GM18951 (cell line): ENCODE measurements around the gene UTF1.

Experiments
- POLR2A ChIP-seq: IDR thresholded peaks from 4 replicates; pipeline ENCODE4 v1.6.1; 2011; ENCODE audit warnings: mild to moderate bottlenecking; ENCODE audit not compliant: insufficient read length, insufficient read depth; ENCODE audit errors: extremely low read depth
- in situ Hi-C: fragments of 300-500 bp; cut with MboI; formaldehyde crosslinking; loops from one replicate; pipeline ENCODE4 v1.12.0; 2022; ENCODE audit warnings: low sequenced_read_pairs, mixed read lengths, inconsistent platforms; ENCODE audit not compliant: unreplicated experiment

The UTF1 gene

DNA sequence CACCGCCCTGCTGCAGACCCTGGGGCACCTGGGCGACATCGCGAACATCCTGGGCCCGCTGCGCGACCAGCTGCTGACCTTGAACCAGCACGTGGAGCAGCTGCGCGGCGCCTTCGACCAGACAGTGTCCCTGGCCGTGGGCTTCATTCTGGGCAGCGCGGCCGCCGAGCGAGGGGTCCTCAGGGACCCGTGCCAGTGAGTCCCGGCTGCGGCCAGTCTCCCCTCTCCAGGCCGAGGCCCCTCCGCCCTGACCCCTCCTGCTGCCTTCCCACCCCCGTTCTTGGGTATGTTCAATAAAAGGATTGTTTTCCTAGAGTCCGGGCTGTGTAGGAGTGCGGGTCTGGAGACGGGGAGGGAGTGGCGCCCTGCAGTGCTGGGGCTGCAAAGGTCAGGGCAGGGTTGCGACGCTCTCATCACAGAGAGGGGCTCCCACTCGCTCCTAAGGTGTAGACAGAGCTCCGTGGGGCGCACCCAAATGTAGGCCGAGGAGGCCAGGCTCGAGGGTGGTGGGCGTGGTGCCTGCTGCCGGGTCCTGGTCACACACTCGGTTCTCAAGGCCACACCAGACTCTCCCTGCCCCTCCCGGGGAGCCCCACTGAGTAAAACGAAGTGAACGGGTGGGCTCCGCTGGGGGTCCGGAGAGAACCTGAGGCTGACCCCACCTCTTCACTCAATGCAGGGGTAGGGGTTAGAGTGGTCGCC is 1.4 kb downstream of the UTF1 start:
- TF ChIP-seq POLR2A, result no peak
- in situ Hi-C loops, result loop anchor here (25.0 kb wide), 1 partner anchor 319 kb away; no protein-coding TSS in a partner anchor

DNA sequence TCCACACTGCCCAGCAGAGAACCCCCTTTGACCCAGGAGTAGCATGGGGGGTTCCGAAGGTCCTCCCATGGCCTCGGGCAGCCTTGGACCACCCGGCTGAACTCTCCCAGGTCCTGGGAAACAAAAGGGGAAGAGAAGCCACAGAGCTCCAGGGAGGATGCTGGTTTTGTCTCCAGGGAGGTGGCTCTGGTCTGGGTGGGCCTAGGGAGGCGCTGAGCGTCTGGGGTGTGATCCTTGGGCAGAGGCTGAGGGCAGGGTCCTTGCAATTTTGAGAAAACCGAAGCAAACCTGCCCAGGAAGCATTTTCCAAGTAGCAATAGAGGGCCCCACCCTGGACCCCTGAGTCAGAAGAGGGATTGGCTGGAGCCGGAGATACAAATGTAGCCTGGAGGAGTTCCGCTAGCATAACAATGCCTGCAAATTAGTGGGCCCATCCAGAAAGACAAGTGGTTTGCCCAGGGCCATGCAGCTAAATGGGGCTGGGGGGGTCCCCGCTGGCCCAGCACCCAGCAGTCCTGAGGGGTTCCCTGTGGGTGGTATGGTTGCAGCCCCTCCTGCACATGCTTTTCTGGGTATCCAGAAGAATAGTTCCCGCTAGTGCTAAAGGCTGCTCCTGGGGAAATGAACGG is 2.0 kb downstream of the UTF1 start:
- in situ Hi-C loops, result loop anchor here (25.0 kb wide), 1 partner anchor 320 kb away; no protein-coding TSS in a partner anchor
- TF ChIP-seq POLR2A, result no peak

DNA sequence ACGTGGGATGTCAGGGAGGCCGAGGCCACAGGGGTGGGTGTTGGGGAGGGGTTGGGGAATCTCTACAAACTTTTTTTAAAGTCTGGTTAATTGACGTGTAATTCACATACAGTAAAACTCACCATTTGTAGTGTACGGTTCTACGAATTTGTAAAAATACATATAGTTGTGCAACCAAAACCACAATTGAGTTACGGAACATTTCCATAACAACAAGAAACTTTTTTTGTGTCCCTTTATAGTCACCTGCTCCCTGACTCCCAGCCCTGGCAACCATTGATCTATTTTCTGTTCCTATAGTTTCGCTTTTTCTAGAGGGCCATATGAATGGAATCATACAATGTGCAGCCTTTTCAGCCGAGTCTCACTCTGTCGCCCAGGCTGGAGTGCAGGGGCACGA is 4.8 kb downstream of the UTF1 start:
- in situ Hi-C loops, result loop anchor here (25.0 kb wide), 1 partner anchor 322 kb away; no protein-coding TSS in a partner anchor

DNA sequence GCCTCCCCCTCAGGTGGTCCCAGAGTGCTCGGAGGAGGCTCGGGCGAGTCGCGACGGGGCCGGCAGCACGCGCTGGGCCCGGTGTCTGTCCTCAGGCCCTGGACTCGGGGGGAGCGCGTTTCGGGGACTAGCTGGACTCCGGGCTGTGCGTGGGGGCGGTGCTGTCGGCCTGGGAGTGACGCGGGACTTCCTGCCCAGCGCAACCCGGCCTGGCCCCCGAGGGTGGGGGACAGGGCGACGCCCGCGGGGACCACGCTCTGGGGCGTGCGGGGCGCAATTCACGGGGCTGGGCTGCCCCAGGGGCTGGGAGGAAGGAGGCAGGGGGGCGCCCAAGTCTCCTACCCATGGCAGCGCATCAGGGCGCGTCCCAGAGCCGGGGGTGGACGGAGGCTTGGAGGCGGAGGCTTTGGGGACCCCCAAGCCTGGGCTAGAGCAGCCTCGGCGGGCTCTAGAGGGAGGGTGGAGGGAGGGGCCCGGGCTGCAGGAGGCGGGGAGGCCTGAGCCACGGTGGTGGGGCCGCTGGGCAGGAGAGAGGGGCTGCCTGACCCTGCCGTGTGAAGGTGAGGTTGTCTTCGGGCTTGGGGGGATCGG is 5.3 kb downstream of the UTF1 start:
- in situ Hi-C loops, result loop anchor here (25.0 kb wide), 1 partner anchor 323 kb away; no protein-coding TSS in a partner anchor
- TF ChIP-seq POLR2A, result no peak

DNA sequence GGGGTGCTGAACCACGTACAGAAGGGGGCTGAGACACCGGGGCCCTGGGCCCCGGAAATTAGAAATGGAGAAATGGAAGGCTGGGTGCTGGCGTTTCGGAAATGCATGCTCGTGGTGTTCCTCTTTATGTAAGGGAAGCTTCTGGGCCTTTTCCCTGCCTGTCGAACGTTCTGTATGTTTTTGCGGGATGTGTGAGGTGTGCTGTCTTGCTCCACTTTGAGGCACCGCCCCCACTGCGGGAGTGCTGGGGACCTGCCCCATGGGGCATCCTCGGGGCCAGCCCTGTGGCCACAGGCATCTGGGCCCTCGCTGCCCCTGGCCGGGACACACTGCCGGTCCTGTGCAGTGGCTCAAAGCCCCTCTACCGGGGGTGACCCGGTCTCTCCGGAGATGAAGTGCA is 5.9 kb downstream of the UTF1 start:
- in situ Hi-C loops, result loop anchor here (25.0 kb wide), 1 partner anchor 324 kb away; no protein-coding TSS in a partner anchor
- no peak for TF ChIP-seq POLR2A

DNA sequence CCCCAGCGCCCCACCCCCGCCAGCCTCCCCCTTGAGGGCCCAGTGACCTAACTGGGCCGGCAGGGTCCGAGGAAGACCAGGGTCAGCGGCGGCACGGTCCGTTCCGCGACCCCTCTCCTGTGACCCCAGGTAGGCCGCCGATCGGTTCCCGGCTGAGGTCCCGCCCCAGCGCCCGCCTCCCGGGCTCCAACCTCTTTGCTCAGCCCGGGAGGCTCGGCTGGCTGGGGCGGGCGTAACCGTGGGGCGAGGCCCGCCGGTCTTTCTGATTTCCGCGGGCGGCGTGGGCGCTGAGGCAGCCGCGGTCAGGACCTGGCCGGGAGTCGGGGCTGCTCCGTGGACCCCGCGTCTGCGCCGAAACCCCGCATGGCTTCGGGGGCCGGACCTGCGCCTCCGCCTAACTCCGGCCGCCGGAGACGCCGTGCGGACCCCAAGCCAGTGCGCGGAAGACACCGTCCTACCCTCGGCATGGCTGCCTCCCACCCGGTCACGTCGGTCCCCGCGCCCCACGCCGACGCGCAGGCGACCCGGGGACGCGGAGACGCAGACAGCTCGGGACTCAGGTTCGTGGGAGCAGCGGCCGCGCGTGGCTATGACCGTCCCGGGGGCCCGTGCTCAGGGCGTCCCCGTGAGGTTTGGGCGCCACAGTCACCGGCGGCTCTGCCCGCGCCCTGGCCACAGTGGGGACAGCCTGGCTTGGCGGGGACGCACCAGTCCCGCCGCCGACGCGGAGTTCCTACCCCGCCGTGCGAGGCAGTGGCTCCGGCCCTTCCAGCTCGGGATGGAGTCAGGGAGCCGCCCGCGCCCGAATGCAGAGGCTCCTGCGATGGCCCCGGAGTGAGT is 6.6 kb downstream of the UTF1 start:
- in situ Hi-C loops, result loop anchor here (25.0 kb wide), 1 partner anchor 324 kb away; no protein-coding TSS in a partner anchor
- no peak for TF ChIP-seq POLR2A

DNA sequence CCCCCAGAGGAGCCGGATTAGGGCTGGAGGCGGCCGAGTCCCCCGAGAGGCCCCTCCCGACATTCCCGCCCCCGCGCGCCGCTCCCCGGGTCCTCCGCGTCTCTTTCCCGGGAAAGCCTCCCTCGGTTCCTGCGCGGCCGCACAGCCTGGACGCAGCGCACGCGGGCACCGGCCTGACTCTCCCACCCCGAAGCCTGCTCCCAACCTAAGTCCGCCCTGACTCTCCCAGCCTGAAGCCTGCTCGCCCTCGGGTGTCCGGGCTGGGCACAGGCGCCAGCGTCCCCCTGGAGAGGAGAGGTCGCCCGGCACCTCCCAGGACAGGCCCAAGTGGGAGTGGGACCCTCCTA is 7.2 kb downstream of the UTF1 start:
- no peak for TF ChIP-seq POLR2A

DNA sequence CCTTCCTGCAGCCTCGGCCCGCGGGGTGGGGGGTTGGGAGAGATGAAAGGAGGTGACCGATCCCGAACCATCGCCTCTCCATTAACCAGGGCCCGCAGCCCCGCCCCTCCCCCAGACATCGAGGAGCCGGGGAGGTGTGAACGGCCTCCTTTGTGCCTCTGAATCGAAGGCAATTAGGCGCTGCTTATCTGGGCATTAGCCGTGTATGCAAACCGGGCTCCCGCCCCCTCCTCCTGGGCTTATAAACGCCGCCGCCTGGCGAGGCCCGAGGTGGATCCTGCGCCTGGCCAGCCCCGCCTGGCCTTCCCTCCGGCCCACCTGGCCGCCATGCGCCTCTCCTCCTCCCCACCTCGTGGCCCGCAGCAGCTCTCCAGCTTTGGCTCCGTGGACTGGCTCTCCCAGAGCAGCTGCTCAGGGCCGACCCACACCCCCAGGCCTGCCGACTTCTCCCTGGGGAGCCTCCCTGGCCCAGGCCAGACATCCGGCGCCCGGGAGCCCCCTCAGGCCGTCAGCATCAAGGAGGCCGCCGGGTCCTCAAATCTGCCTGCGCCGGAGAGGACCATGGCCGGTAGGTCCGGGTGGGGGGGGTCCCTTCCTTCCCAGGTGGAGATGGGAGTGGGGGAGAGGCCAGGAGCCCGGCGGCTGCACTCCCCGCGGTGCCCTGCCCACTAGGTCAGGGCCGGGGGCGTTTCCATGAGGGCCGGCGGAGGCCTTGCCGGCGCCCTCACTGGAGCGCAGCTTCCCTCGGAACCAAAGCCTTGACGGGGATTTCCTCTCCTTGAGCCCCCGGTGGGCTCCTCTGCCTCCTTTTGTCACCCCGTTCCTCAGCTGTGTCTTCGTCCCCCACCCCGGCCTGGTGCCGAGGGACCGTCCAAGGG is 7.8 kb downstream of the UTF1 start, which contains the start of gene VENTX:
Gene VENTX, plus strand, starts transcription at position 268 of the 878 bp plus-strand sequence. Its CDS starts 60 bp downstream, at position 328.
- no peak for TF ChIP-seq POLR2A
- in situ Hi-C loops, result loop anchor here (25.0 kb wide), 1 partner anchor 326 kb away; no protein-coding TSS in a partner anchor

More for the DNA sequence above, 7.2 kb downstream of the UTF1 start:
- in situ Hi-C loops, result loop anchor here (25.0 kb wide), 1 partner anchor 325 kb away; no protein-coding TSS in a partner anchor

DNA sequence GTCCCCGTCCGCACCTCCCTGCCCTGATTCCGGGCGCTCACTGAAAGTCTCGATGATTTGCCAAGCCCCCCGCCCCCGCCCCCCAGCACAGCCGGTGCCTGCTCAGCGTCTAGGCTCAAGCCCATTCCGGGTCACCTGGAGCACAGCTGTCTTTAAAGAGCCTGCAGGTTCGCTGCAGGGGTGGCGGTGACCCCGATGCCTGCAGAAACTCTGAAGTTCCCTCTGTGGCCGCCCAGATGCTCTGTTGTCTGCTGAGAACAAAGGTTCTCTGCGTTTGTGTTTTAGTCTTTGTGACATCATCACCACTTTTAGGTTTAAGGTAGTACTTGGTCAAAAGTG is 8.4 kb downstream of the UTF1 start:
- in situ Hi-C loops, result loop anchor here (25.0 kb wide), 1 partner anchor 326 kb away; no protein-coding TSS in a partner anchor
- TF ChIP-seq POLR2A, result no peak

DNA sequence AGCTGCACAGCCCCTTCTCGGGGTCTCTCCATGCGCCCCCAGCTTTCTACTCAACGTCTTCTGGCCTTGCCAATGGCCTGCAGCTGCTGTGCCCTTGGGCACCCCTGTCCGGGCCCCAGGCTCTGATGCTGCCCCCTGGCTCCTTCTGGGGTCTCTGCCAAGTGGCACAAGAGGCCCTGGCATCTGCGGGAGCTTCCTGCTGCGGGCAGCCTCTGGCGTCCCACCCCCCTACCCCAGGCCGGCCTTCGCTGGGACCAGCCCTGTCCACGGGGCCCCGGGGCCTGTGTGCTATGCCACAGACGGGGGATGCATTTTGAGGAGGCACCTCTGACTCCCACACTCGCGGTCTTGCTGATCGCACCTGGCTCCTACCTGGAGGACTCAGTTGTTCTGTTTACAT is 10.0 kb downstream of the UTF1 start:
- in situ Hi-C loops, result loop anchor here (25.0 kb wide), 1 partner anchor 328 kb away; no protein-coding TSS in a partner anchor

DNA sequence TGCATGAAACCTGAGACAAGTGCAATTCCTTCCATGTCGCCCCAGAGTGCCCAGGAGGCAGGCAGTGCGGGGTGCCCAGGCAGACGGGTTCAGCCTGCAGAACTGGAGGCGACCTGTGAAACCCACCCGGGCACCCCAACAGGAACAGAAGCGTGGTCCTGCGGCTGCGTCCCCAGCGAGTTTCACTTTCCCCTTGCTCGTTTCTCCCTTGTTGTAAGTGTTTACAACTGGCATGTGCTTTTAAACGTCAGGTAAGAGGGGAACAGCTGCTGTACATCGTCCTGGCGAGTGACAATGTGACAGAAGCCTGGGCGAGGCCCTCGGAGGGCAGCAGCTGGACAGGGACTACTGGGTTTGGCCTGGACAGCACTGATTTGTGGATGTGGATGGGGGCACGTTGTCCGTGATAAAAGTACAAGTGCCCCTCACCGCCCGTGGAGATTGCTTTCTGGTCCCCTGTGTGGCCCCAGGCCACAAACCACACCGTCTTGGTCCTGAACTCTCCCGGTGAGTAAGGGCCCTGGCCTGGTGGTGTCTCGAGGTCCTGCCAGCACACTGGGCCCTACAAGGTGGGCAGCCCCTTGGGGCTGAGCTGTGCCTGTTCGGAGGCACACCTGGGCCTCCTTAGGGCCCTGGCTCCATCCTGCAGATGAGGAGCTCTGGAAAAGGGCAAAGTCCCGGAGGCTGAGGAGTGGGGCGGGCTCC is 11.6 kb downstream of the UTF1 start:
- in situ Hi-C loops, result loop anchor here (25.0 kb wide), 1 partner anchor 329 kb away; no protein-coding TSS in a partner anchor

More for the DNA sequence above, 10.0 kb downstream of the UTF1 start:
- no peak for TF ChIP-seq POLR2A

More for the DNA sequence above, 11.6 kb downstream of the UTF1 start:
- no peak for TF ChIP-seq POLR2A
